ENCODE results near the gene ANKS6. TPM values are rescaled to one million over a fixed set of nuclear protein-coding genes. Genes with fewer than 3 reads are reported as not detected.

The ANKS6 gene
- total RNA-seq, 1 experiment from 2014 or later: 46.3 TPM

GRCh38 chr9:98780059-98780749 is 16.2 kb downstream of the ANKS6 start:
- no peak overlapping the region for H4K8ac ChIP-seq (replicated peaks; ENCODE audit: insufficient read length, low read depth, low read length)
- H3K27ac ChIP-seq (ENCODE audit: insufficient read length, low read depth, low read length): no peak overlapping the region
- no peak overlapping the region for H4K5ac ChIP-seq (ENCODE audit: insufficient read length, low read depth, low read length)
- Mint-ChIP-seq H3K27me3 (ENCODE audit: low read depth) (no peaks in the 10 kb centered on the region), H3K4me1 (no peaks in the 10 kb centered on the region; a peak in 1 of 4 replicates), H3K9me3 (no peaks in the 10 kb centered on the region; a peak in 1 of 5 replicates), H3K27ac (no peak overlapping the region), H3K36me3 (ENCODE audit: insufficient read depth in 1 of 3, low read depth in 3 of 3) (peaks cover 10 to 65% (median 45%) of the 10 kb centered on the region in 3 experiments; a peak in 6 of 7 replicates), H3K4me3 (no peak overlapping the region)
- no peaks in the 10 kb centered on the region for H3K4me1 ChIP-seq (ENCODE audit: insufficient read depth, low read length)
- no peak overlapping the region for H3K4me2 ChIP-seq (ENCODE audit: insufficient read depth, insufficient read length, low read length)
- no peak overlapping the region for H2AFZ ChIP-seq (ENCODE audit: low read length)
- no peaks in the 10 kb centered on the region for H3K79me1 ChIP-seq (ENCODE audit: insufficient read depth, low read depth, low read length, poor library complexity, severe bottlenecking)
- H3K79me2 ChIP-seq (ENCODE audit: insufficient read depth, low read length): no peaks in the 10 kb centered on the region
- H4K20me1 ChIP-seq (ENCODE audit: control insufficient read depth, insufficient read depth, insufficient read length): no peaks in the 10 kb centered on the region
- no peaks in the 10 kb centered on the region for H3K23me2 ChIP-seq (ENCODE audit: insufficient read length, low read depth, low read length, poor library complexity, severe bottlenecking)
- no peak overlapping the region for H4K91ac ChIP-seq (ENCODE audit: insufficient read length, low read depth, low read length)
- H3K56ac ChIP-seq (ENCODE audit: insufficient read length, low read depth, low read length): no peak overlapping the region
- no peak overlapping the region for H2AK5ac ChIP-seq (ENCODE audit: insufficient read length, low read length)
- H3K9ac ChIP-seq (ENCODE audit: extremely low read depth, insufficient read length, low read length): no peak overlapping the region
- no peak overlapping the region for H2BK120ac ChIP-seq (ENCODE audit: low read depth, low read length, poor library complexity, severe bottlenecking)
- no peak for TF ChIP-seq CTCF (conservative IDR thresholded peaks at IDR 0.05)
- no peak overlapping the region for H2BK5ac ChIP-seq (ENCODE audit: insufficient read length, low read length)
- H2BK20ac ChIP-seq (ENCODE audit: low read depth, low read length, poor library complexity, severe bottlenecking): no peak overlapping the region
- no CpG with 5 or more reads among the region's 11 CpGs for WGBS (ENCODE audit: extremely low coverage, insufficient read length, low lambda C conversion rate)
- H2BK12ac ChIP-seq (ENCODE audit: insufficient read length, low read depth, low read length): no peak overlapping the region
- DNase-seq: no peak
- H3K14ac ChIP-seq (ENCODE audit: insufficient read depth, low read length): no peak overlapping the region
- H3K18ac ChIP-seq (ENCODE audit: insufficient read length, low read depth, low read length): no peak overlapping the region
- H3K4ac ChIP-seq (ENCODE audit: low read depth, low read length): no peak overlapping the region
- no peak overlapping the region for H2BK15ac ChIP-seq (ENCODE audit: low read depth, low read length)
- no peak overlapping the region for H3T11ph ChIP-seq (ENCODE audit: low read length)
- no peaks in the 10 kb centered on the region for H3K9me3 ChIP-seq (ENCODE audit: control insufficient read depth, low read depth, low read length)
- H3K27me3 ChIP-seq (ENCODE audit: insufficient read depth, low read length): no peaks in the 10 kb centered on the region
- H3K23ac ChIP-seq (ENCODE audit: insufficient read length, low read depth, low read length): no peak overlapping the region
